Tibial artery (tissue), 4 donors: ENCODE results near the gene NOL4L.

Source experiments
- DNase-seq, 2 donors: peaks; one replicate each; pipeline ENCODE4 v3.0.0-alpha.2; 2019
- H3K27ac ChIP-seq, 2 donors: fragments of 200-600 bp; sonication (generic) in 1 of 2; 1 replicate in 1 of 2; 2 replicates in 1 of 2; pipeline ENCODE4 v1.5.1; 2018 to 2019; ENCODE audit warnings: mild to moderate bottlenecking in 1 of 2
- H3K27me3 ChIP-seq, 2 donors: fragments of 200-600 bp; sonication (generic) in 1 of 2; one replicate each; pipeline versions ENCODE4 v1.5.1 to v1.6.0; 2016 to 2019
- H3K36me3 ChIP-seq, 3 donors: fragments of 200-600 bp; sonication (generic) in 2 of 3; one replicate each; pipeline ENCODE4 v1.5.1; 2016 to 2019; ENCODE audit warnings: mild to moderate bottlenecking in 2 of 3
- H3K4me1 ChIP-seq, 4 donors: fragments of 200-600 bp; sonication (generic) in 2 of 4; 1 replicate in 3 of 4; 2 replicates in 1 of 4; pipeline ENCODE4 v1.5.1; 2016 to 2019
- H3K4me3 ChIP-seq, 2 donors: fragments of 200-600 bp; sonication (generic) in 1 of 2; 1 replicate in 1 of 2; 2 replicates in 1 of 2; pipeline ENCODE4 v1.5.1; 2018 to 2019; ENCODE audit warnings: mild to moderate bottlenecking in 2 of 2
- H3K9me3 ChIP-seq, 3 donors: fragments of 200-600 bp; sonication (generic) in 1 of 3; one replicate each; pipeline ENCODE4 v1.5.1; 2016 to 2019
- CTCF ChIP-seq, 2 experiments: fragments of 200-600 bp in 1 of 2; fragments of 450-650 bp in 1 of 2; IDR thresholded peaks; one replicate each; pipeline ENCODE4 v1.5.1; 2017 to 2019; ENCODE audit warnings: antibody characterized with exemption in 2 of 2, mild to moderate bottlenecking in 1 of 2, moderate library complexity in 1 of 2
- intact Hi-C: fragments of 100-400 bp; cut with DNase I; formaldehyde crosslinking; loops from one replicate; pipeline ENCODE4 v1.15.0; 2023; ENCODE audit warnings: low total_unique reads

The NOL4L gene

DNA sequence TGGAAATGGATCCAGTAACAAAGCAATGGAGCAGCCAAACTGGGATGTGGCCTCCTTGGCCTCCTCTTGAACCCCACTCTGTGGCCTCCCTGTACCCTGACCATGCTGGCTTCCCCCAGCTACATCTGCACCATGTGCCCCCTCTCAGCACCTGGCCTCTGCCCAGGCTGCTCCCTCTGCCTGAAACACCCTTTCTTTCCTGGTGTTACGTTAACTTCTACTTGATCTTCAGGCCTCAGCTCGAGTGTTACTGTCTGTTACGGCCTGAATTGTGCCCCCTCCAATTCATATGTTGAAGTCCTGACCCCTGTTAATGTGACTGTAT, 30.2 kb downstream of the NOL4L start:
- no peak overlapping the region for H3K4me3 ChIP-seq
- H3K4me1 ChIP-seq, result peaks cover 0 to 7% (median 3%) of the 10 kb centered on the region in 4 donors
- no peak for TF ChIP-seq CTCF (IDR thresholded peaks at IDR 0.05)
- H3K27me3 ChIP-seq, result peaks cover 0 to 18% of the 10 kb centered on the region in 2 donors
- H3K36me3 ChIP-seq, result no peaks in the 10 kb centered on the region
- no peaks in the 10 kb centered on the region for H3K9me3 ChIP-seq
- intact Hi-C loops, result no loop called here
- DNase-seq, result no peak
- H3K27ac ChIP-seq, result no peak overlapping the region

GRCh38 chr20:32553618-32554017, 31.5 kb downstream of the NOL4L start:
- H3K4me3 ChIP-seq, result no peak overlapping the region
- no peaks in the 10 kb centered on the region for H3K4me1 ChIP-seq
- peaks cover 0 to 16% of the 10 kb centered on the region in 2 donors for H3K27me3 ChIP-seq
- intact Hi-C loops, result no loop called here
- no peaks in the 10 kb centered on the region for H3K36me3 ChIP-seq
- DNase-seq, result no peak
- no peak for TF ChIP-seq CTCF (IDR thresholded peaks at IDR 0.05)
- H3K9me3 ChIP-seq, result no peaks in the 10 kb centered on the region
- no peak overlapping the region for H3K27ac ChIP-seq

GRCh38 chr20:32551693-32552092, 33.4 kb downstream of the NOL4L start:
- H3K27ac ChIP-seq, result no peak overlapping the region
- H3K9me3 ChIP-seq, result no peaks in the 10 kb centered on the region
- no peaks in the 10 kb centered on the region for H3K4me1 ChIP-seq
- TF ChIP-seq CTCF (IDR thresholded peaks at IDR 0.05), result no peak
- no peak for DNase-seq
- no peaks in the 10 kb centered on the region for H3K36me3 ChIP-seq
- H3K4me3 ChIP-seq, result no peak overlapping the region
- H3K27me3 ChIP-seq, result peaks cover 0 to 5% of the 10 kb centered on the region in 2 donors
- intact Hi-C loops, result no loop called here

- no peaks in the 10 kb centered on the region for H3K36me3 ChIP-seq
- no peaks in the 10 kb centered on the region for H3K9me3 ChIP-seq
- H3K27ac ChIP-seq, result no peak overlapping the region
- no peaks in the 10 kb centered on the region for H3K4me1 ChIP-seq
- no peak overlapping the region for H3K4me3 ChIP-seq
- peaks cover 0 to 5% of the 10 kb centered on the region in 2 donors for H3K27me3 ChIP-seq
- DNase-seq, result no peak
- TF ChIP-seq CTCF (IDR thresholded peaks at IDR 0.05), result no peak
- intact Hi-C loops, result no loop called here
These were observed 35.3 kb downstream of the NOL4L start for GRCh38 chr20:32549842-32550241.

GRCh38 chr20:32547753-32548034, 37.4 kb downstream of the NOL4L start:
- DNase-seq, result no peak

More at GRCh38 chr20:32547753-32548034, 37.4 kb downstream of the NOL4L start:
- Histone ChIP-seq H3K9me3 (no peaks in the 10 kb centered on the region), H3K4me3 (no peak overlapping the region), H3K36me3 (no peaks in the 10 kb centered on the region), H3K27ac (no peak overlapping the region), H3K4me1 (no peaks in the 10 kb centered on the region), H3K27me3 (peaks cover 0 to 8% of the 10 kb centered on the region in 2 donors)
- intact Hi-C loops, result no loop called here
- no peak for TF ChIP-seq CTCF (IDR thresholded peaks at IDR 0.05)
